Activated B cell treated with CpG ODN at 0.5 μM for 24 hours (primary cell): ENCODE measurements around the gene NOXO1. TPM values are rescaled to one million over a fixed set of nuclear protein-coding genes. Genes with fewer than 3 reads are reported as not detected.

Experiments
- ATAC-seq: fragments of 200-7000 bp; cut with Tn5 transposase; one replicate; pipeline ENCODE4 v1.10.0; 2021; ENCODE audit warnings: low read depth, mild to moderate bottlenecking, moderate library complexity
- CTCF ChIA-PET: fragments of 350-600 bp; sonication (Branson Sonifier 250); formaldehyde crosslinking; loops from one replicate; lab custom pipeline; 2021; ENCODE audit warnings: antibody characterized with exemption; lab: Charles Lee
- POLR2A ChIA-PET: fragments of 350-600 bp; sonication (Branson Sonifier 250); formaldehyde crosslinking; loops from one replicate; lab custom pipeline; 2021; ENCODE audit warnings: antibody characterized with exemption; lab: Charles Lee
- DNase-seq: peaks from one replicate; pipeline ENCODE4 v3.0.0; 2022
- H3K27ac Mint-ChIP-seq: one replicate; pipeline ENCODE4 v1.8.0; 2020; ENCODE audit warnings: mixed read lengths
- H3K27me3 Mint-ChIP-seq: one replicate; pipeline ENCODE4 v1.8.0; 2021; ENCODE audit warnings: mixed read lengths
- H3K36me3 Mint-ChIP-seq: one replicate; pipeline ENCODE4 v1.8.0; 2021; ENCODE audit warnings: low read depth, mixed read lengths
- H3K4me1 Mint-ChIP-seq: one replicate; pipeline ENCODE4 v1.8.0; 2021; ENCODE audit warnings: mixed read lengths
- H3K4me3 Mint-ChIP-seq: one replicate; pipeline ENCODE4 v1.8.0; 2020; ENCODE audit warnings: mild to moderate bottlenecking, mixed read lengths
- H3K9me3 Mint-ChIP-seq: one replicate; pipeline ENCODE4 v1.8.0; 2020; ENCODE audit warnings: mixed read lengths
- CTCF ChIP-seq: fragments of 200-600 bp; IDR thresholded peaks from one replicate; pipeline ENCODE4 v1.8.0; 2022; ENCODE audit warnings: antibody characterized with exemption, mild to moderate bottlenecking
- intact Hi-C: fragments of 100-400 bp; cut with micrococcal nuclease; formaldehyde crosslinking; loops from one replicate; pipeline ENCODE4 v1.15.1; 2024
- total RNA-seq: library from RNA; stranded (reverse); gene quantifications from 2 replicates; pipeline ENCODE4 v1.2.3, GENCODE V29; 2022

Gene NOXO1
- total RNA-seq, 1 donor from 2014 or later: 0.73 TPM

- intact Hi-C loops: loop anchor here (5.0 kb wide), 2 partner anchors 200 to 675 kb away; partner anchors contain the start of genes KCTD5 and MLST8
- H3K9me3 Mint-ChIP-seq: no peaks in the 10 kb centered on the region
- H3K27me3 Mint-ChIP-seq: no peaks in the 10 kb centered on the region
- peak overlapping the region; percentile 84 for H3K4me3 Mint-ChIP-seq
- DNase-seq (no peak), ATAC-seq (no peak)
- H3K36me3 Mint-ChIP-seq: peaks cover 17% of the 10 kb centered on the region
- H3K27ac Mint-ChIP-seq: no peak overlapping the region
- peaks cover 47% of the 10 kb centered on the region for H3K4me1 Mint-ChIP-seq
- no peak for TF ChIP-seq CTCF
- POLR2A ChIA-PET: interaction anchor here (1.0 to 3.5 kb wide), 4 partner anchors 15 to 147 kb away, joined by 4 to 22 read pairs (median 16); partner anchors contain the start of genes MSRB1, RPS2 and TRAF7
- CTCF ChIA-PET: no interaction called here
Measured at GRCh38 chr16:2007081-2007836, 26.0 kb upstream of the NOXO1 start.

GRCh38 chr16:2006317-2006716, 25.0 kb upstream of the NOXO1 start:
- intact Hi-C loops: loop anchor here (5.0 kb wide), 2 partner anchors 201 to 676 kb away; partner anchors contain the start of genes KCTD5 and MLST8
- peak overlapping the region; percentile 24 for H3K4me3 Mint-ChIP-seq
- no peak for TF ChIP-seq CTCF
- ATAC-seq (no peak), DNase-seq (no peak)
- no peaks in the 10 kb centered on the region for H3K27me3 Mint-ChIP-seq
- peaks cover 23% of the 10 kb centered on the region for H3K36me3 Mint-ChIP-seq
- CTCF ChIA-PET: no interaction called here
- POLR2A ChIA-PET: interaction anchor here (0.5 kb wide), 1 partner anchor 11 kb away, joined by 3 read pairs; no protein-coding TSS in a partner anchor
- H3K9me3 Mint-ChIP-seq: no peaks in the 10 kb centered on the region
- peaks cover 47% of the 10 kb centered on the region for H3K4me1 Mint-ChIP-seq
- H3K27ac Mint-ChIP-seq: no peak overlapping the region

- no peak overlapping the region for H3K27ac Mint-ChIP-seq
- DNase-seq: no peak
Measured at GRCh38 chr16:2005646-2006045, 24.4 kb upstream of the NOXO1 start.

GRCh38 chr16:2004795-2005517, 23.7 kb upstream of the NOXO1 start:
- CTCF ChIA-PET: interaction anchor here (0.7 to 3.0 kb wide), 10 partner anchors 10 to 482 kb away, joined by 3 to 25 read pairs (median 4); partner anchors contain the start of genes ECI1, NPW, NTHL1 and TRAF7
- Mint-ChIP-seq H3K4me1 (peaks cover 41% of the 10 kb centered on the region), H3K36me3 (peaks cover 34% of the 10 kb centered on the region), H3K27ac (no peak overlapping the region), H3K9me3 (no peaks in the 10 kb centered on the region), H3K27me3 (no peaks in the 10 kb centered on the region), H3K4me3 (no peak overlapping the region)
- no peak for DNase-seq
- TF ChIP-seq CTCF: no peak
- ATAC-seq: no peak
- POLR2A ChIA-PET: interaction anchor here (0.9 to 3.3 kb wide), 5 partner anchors 14 to 149 kb away, joined by 4 to 36 read pairs (median 16); partner anchors contain the start of genes RAB26, RPS2 and TRAF7
- intact Hi-C loops: loop anchor here (1.0 to 5.0 kb wide), 5 partner anchors 13 to 677 kb away; partner anchors contain the start of genes KCTD5 and MLST8

More at GRCh38 chr16:2005646-2006045, 24.4 kb upstream of the NOXO1 start:
- ChIA-PET CTCF (interaction anchor here (1.0 kb wide), 1 partner anchor 14 kb away, joined by 3 read pairs; no protein-coding TSS in a partner anchor), POLR2A (interaction anchor here (0.6 to 3.3 kb wide), 4 partner anchors 14 to 295 kb away, joined by 6 to 36 read pairs (median 12); partner anchors contain the start of genes RAB26 and TRAF7)
- peaks cover 29% of the 10 kb centered on the region for H3K36me3 Mint-ChIP-seq
- H3K4me1 Mint-ChIP-seq: peaks cover 47% of the 10 kb centered on the region
- no peak for ATAC-seq
- no peaks in the 10 kb centered on the region for H3K9me3 Mint-ChIP-seq
- H3K4me3 Mint-ChIP-seq: no peak overlapping the region
- intact Hi-C loops: loop anchor here (5.0 kb wide), 2 partner anchors 202 to 677 kb away; partner anchors contain the start of genes KCTD5 and MLST8
- no peak for TF ChIP-seq CTCF
- H3K27me3 Mint-ChIP-seq: no peaks in the 10 kb centered on the region
